ENCODE results near the gene AUTS2.
"Not testable (repeated sequence)": the region's sequence is repeated elsewhere in the genome, so short reads cannot be mapped to it uniquely, and the experiment has no call there.

AUTS2 gene

GRCh38 chr7:70779321-70779720 lies 1181.0 kb downstream of the AUTS2 start:
- DNase-seq (ENCODE audit: low read depth) = no peak

DNA sequence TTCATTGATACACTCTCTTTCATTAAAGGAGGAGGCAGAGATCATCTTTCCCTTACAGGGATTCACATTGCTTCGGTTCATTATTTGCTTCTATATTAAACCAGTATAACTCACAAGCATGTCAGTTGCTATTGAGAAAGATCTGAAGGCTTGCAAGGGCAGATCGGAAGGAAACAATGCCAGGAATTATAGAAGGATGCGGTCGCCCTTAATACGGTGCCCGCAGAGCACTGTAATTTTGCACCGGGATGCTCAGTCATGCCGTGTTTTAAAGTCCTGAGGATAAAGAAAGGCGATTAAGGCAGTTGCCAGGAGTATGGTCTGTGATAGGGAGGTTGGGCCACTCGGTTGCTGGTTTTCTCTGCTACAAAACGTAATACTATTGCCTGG lies 1183.6 kb downstream of the AUTS2 start:
- DNase-seq (ENCODE audit: low read depth) = no peak

DNA sequence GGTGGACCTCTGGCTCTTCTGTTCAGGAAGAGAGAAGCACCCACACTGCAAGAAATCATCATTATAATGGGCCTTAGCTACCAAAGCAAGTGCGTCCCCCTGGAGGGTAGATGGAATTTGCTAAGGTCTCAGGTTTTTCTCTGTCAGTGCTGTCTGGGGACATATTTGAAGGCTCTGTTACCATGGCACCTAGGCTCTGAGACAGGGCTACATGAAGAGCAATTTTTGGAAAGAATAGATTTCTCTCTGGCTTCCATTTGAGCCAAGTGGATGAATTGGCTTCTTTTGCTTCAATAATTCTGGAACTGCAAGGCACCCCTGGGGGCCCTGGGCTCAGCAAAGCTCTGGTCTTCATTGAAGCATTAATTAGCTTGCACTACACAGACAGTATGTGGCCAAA lies 1184.5 kb downstream of the AUTS2 start:
- DNase-seq (ENCODE audit: low read depth) = no peak

DNA sequence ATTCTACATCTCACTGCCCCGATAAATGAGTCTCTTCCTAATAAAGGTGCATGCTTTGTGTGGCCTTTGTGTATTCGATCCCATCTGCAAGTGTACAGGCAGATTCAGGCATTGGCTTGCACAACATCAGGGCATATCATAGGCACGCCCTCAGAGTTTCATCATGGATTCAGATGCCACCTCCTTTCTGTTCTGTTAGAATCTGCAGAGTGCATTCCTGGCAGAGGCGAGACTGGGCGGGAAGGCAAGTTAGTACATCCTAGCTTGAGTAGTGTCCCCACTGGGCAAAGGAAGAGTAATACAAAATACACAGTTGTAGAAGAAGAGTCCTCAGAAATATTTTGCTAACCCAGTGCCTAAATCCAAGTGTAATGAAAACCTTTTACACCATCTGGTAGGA lies 1187.2 kb downstream of the AUTS2 start:
- no peak for DNase-seq (ENCODE audit: low read depth)

- DNase-seq (ENCODE audit: low read depth) = no peak
Observed at GRCh38 chr7:70786076-70786475, 1187.8 kb downstream of the AUTS2 start.

DNA sequence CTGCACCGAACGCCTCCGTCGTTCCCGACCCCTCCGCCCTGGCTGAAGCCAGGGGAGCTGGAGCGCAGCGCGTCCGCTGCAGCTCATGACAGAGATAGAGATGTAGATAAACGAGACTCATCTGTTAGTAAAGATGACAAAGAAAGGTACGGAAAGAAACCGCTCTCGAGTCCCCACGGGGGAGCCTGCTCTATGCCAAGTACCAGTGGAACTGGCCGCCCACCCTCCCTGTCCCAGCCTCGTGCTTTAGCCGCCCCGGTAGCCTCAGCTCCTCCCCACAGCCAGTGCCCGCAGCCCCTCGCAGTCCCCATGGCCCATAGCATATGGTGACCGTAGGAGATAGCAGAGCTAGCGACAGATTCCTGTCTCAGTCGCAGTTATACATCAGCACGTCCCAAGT lies 1189.0 kb downstream of the AUTS2 start:
- DNase-seq (ENCODE audit: low read depth) = no peak

DNA sequence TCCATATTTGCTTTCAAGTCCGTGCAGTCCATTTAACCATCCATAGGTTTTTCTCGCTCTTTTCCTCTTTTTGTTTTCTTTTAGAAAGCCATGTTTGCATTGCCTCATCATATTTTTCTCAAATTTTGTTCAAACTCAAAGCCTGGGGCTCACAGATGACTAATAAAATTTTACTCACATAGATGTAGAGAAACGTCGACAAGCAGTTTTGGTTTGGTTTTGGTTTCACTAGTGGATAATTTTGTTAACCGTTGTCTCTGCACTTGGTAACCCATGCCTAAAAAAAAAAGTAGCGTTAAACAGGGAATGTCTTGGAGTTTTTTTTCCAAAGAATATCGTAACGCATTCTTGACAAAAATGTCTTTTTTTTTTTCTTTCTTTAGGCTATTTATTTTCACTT lies 1189.5 kb downstream of the AUTS2 start:
- DNase-seq (ENCODE audit: low read depth) = no peak

GRCh38 chr7:70788276-70788675 lies 1190.0 kb downstream of the AUTS2 start:
- DNase-seq (ENCODE audit: low read depth) = no peak

DNA sequence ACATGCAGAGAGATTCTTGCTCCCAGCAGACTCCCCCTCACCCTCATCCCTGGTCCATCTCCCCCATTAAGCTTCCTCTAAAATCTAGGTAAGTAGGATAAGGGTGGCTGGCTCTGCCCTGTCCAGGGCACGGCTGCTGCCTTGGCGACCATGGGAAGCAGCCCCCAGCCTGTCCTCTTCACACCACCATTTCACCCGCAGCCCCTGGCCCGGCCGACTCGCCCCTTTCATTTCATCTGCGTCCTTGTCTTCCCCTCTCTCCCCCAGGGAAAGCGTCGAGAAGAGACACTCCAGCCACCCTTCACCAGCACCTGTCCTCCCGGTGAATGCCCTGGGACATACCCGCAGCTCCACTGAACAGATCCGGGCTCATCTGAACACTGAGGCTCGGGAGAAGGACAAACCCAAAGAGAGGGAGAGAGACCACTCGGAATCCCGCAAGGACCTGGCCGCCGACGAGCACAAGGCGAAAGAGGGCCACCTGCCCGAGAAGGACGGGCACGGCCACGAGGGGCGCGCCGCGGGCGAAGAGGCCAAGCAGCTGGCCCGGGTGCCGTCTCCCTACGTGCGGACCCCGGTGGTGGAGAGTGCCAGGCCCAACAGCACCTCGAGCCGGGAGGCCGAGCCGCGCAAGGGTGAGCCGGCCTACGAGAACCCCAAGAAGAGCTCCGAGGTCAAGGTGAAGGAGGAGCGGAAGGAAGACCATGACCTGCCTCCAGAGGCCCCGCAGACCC lies 1191.4 kb downstream of the AUTS2 start:
- no peak for DNase-seq (ENCODE audit: low read depth)

GRCh38 chr7:70790215-70791073 lies 1192.2 kb downstream of the AUTS2 start:
- DNase-seq (ENCODE audit: low read depth) = no peak

GRCh38 chr7:70791341-70791740 lies 1193.1 kb downstream of the AUTS2 start:
- no peak for DNase-seq (ENCODE audit: low read depth)

GRCh38 chr7:70793060-70793459 lies 1194.8 kb downstream of the AUTS2 start:
- DNase-seq (ENCODE audit: low read depth) = no peak

GRCh38 chr7:70793821-70794220 lies 1195.5 kb downstream of the AUTS2 start:
- DNase-seq (ENCODE audit: low read depth) = no peak

DNA sequence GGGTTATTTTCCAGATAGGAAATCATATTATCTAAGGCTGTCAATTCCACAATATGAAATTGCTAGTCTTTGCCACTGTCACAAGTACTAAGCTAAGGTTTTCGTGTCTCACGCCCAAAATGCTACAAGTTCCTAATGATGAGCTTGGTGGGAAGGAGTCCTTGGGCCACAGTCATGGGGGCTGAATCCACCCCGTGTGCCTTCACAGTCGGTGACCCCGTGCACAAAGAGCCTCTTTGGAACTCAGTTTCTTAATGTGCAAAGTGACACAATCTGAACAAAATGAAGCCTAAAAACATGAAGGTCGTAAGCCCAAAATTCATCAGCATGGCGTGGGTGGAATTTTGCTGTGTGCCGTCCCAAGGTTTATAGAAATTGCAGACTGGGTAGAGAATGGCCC lies 1196.7 kb downstream of the AUTS2 start:
- DNase-seq (ENCODE audit: low read depth) = no peak

- DNase-seq (ENCODE audit: low read depth) = no peak
Observed at GRCh38 chr7:70795948-70796347, 1197.7 kb downstream of the AUTS2 start.

DNA sequence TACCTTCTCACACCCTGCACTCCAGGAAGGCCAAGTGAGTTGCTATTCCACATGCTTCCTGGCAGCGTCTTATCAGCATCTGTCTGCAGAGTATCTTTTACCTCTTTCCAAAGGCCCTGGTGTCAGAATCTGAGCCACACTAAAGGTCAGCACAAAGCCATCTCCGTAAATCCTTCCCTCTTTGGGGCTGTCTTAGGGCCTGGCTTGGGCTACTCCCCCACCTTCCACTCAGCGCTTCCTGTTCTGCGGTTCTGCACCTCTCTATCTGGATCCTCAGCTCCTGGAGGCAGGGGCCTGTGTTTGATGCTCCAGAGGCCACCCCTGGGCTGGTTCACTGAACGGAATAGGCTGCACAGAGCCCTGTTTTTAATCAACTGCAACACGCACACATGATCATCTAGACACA lies 1198.8 kb downstream of the AUTS2 start:
- no peak for DNase-seq (ENCODE audit: low read depth)

DNA sequence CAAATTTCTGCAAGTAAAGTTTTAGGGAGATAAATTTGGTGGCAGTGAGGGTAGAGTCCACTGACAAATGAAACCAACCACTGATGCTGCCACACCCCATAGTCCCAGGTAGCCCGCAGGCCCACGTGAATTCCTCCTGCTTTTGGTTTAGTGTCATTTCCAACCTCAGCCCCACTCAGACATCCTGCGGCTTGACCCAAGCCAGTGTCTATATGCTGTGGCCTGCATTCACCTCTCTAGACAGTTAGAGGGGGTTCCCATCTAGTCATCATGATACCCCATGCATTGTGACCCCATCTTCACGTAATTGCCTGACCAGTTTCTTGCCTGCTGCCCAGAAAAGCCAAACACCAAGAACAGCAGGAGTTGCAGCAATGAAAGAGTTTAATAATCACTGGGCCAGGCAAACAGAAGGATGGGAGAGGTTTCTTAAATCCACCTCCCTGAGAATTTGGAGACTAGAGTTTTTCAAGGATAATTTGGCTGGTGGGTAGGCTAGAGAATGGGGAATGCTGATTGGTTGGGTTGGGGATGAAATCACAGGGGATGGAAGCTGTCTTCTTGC lies 1201.6 kb downstream of the AUTS2 start:
- no peak for DNase-seq (ENCODE audit: low read depth)

DNA sequence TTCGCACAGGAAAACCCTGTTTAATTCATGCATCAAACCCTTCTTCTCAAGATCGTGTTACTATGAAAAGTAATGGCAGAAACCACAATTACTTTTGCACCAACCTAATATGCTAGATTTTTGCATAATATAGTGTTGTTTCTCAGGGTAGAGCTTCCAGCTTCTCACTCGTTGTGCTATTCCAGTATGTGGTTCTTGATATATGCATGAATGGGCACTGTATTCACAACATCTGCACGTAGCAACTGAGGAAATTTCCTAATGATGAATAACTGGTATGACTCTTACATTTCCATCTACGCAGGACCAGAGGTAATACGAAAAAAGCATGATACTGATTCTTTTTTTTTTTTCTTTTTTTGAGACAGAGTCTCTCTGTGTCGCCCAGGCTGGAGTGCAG lies 1207.1 kb downstream of the AUTS2 start:
- DNase-seq (ENCODE audit: low read depth) = no peak

GRCh38 chr7:70807650-70808049 lies 1209.4 kb downstream of the AUTS2 start:
- DNase-seq (ENCODE audit: low read depth) = no peak

DNA sequence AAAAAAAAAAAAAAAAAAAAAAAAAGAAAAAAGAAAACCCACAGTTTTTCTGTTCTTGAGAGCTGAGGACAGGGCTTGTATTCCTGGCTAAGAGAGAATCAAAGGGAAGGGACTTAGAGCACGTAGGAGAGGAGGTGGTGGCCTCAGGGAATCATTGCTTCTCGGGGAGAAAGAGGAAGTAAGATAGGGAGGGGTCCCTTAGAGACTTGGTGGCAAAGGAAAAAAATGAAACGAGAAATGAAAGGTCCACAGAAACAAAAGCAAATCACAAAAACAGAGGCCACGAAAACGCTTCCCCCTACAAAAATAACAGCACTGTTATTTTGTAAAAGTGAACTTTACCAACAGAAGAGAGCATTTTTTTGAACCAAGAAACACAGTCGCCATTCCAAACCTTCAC lies 1210.6 kb downstream of the AUTS2 start:
- no peak for DNase-seq (ENCODE audit: low read depth)

- no peak for DNase-seq (ENCODE audit: low read depth)
Observed at GRCh38 chr7:70810558-70811139, 1212.4 kb downstream of the AUTS2 start.

DNA sequence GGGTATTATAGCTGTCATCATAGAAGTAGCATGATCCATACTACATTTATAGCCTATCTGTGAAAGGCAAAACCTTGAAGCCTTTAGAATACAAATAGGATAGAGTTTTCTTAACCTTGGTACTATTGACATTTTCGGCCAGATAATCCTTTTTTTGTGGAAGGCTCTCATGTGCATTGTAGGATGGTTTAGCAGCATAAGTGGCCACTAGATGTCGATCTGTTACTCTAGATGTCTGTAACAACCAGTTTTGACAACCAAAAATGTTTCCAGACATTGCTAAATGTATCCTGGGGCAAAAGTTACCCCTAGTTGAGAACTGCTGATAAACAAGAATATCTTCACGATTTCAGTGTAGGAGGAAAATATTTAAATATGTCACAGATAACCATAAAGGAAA lies 1214.2 kb downstream of the AUTS2 start:
- DNase-seq (ENCODE audit: low read depth) = no peak

GRCh38 chr7:70822490-70822889 lies 1224.2 kb downstream of the AUTS2 start:
- not testable (repeated sequence) for DNase-seq (ENCODE audit: low read depth)

All from HS-5 (cell line).